Measurements from ENCODE around the gene GOLPH3L. TPM values are rescaled to one million over a fixed set of nuclear protein-coding genes. Genes with fewer than 3 reads are reported as not detected.
A peak's percentile ranks its signal among the peaks of the same experiment; 100 is the strongest.

The GOLPH3L gene
- total RNA-seq, 1 donor from 2014 or later, result 14.7 TPM

DNA sequence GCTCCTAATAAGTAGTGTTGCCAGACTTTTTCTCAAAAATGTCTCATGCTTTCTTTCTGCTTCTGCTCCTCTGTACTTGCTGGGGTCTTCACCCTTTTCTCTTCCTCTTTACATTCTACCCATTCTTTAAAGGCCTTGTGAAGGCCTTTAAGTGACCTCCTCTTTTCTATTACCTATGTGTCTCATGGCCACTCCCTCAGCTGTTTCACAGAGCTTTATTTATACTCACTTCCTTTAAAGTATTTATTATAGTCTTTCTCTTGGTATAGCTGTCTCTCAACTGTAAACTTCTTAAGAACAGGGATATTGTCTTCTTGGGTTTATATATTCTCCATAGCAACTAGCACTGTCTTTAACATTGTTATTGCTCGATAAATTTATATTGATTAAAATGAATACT lies 792 bp downstream of the GOLPH3L start:
- Histone ChIP-seq H3K27me3 (no peaks in the 10 kb centered on the region), H3K4me3 (peak overlapping the region; percentile 77 to 79), H3K4me1 (peaks cover 0 to 2% of the 10 kb centered on the region in 2 donors), H3K9me3 (no peaks in the 10 kb centered on the region), H3K36me3 (peaks cover 7 to 30% of the 10 kb centered on the region in 2 donors), H3K27ac (peak overlapping the region in 1 of 2 donors; percentile 6)
- TF ChIP-seq, protein P1, sequence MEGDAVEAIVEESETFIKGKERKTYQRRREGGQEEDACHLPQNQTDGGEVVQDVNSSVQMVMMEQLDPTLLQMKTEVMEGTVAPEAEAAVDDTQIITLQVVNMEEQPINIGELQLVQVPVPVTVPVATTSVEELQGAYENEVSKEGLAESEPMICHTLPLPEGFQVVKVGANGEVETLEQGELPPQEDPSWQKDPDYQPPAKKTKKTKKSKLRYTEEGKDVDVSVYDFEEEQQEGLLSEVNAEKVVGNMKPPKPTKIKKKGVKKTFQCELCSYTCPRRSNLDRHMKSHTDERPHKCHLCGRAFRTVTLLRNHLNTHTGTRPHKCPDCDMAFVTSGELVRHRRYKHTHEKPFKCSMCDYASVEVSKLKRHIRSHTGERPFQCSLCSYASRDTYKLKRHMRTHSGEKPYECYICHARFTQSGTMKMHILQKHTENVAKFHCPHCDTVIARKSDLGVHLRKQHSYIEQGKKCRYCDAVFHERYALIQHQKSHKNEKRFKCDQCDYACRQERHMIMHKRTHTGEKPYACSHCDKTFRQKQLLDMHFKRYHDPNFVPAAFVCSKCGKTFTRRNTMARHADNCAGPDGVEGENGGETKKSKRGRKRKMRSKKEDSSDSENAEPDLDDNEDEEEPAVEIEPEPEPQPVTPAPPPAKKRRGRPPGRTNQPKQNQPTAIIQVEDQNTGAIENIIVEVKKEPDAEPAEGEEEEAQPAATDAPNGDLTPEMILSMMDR (IDR thresholded peaks at IDR 0.05), result no peak
- intact Hi-C loops (cut with DNase I), result loop anchor here (5.0 to 10.0 kb wide), 7 partner anchors 64 to 469 kb away; partner anchors contain the start of genes ARNT, CERS2, LYSMD1 and MINDY1
- no peak for DNase-seq (ENCODE audit: low spot score in 2 of 2)

DNA sequence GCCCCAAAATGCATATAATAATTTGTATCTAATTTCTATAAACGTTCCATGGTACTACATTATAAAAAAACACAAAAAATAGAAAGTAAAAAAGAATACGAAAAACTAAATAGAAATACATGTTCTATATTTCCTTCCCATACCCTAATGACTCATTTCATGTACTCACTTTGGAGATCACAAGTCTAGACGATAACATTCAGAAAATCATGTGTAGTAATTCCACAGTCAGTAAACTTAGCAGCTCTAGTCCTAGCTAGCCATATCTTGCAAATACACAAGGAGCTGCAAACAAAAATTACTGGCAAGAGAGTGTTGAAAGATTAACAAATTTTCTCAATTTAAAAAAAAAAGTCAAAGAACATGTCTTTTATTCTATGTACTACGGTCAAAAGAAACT lies 1.4 kb downstream of the GOLPH3L start:
- H3K9me3 ChIP-seq, result no peaks in the 10 kb centered on the region
- TF ChIP-seq, protein P1 (IDR thresholded peaks at IDR 0.05), result no peak
- H3K27ac ChIP-seq, result no peak overlapping the region
- no peaks in the 10 kb centered on the region for H3K27me3 ChIP-seq
- H3K36me3 ChIP-seq, result peaks cover 7 to 30% of the 10 kb centered on the region in 2 donors
- intact Hi-C loops (cut with DNase I), result loop anchor here (5.0 to 10.0 kb wide), 7 partner anchors 63 to 469 kb away; partner anchors contain the start of genes ARNT, CERS2, LYSMD1 and MINDY1
- no peak for DNase-seq (ENCODE audit: low spot score in 2 of 2)
- peaks cover 0 to 2% of the 10 kb centered on the region in 2 donors for H3K4me1 ChIP-seq
- H3K4me3 ChIP-seq, result peak overlapping the region in 1 of 2 donors; percentile 79

DNA sequence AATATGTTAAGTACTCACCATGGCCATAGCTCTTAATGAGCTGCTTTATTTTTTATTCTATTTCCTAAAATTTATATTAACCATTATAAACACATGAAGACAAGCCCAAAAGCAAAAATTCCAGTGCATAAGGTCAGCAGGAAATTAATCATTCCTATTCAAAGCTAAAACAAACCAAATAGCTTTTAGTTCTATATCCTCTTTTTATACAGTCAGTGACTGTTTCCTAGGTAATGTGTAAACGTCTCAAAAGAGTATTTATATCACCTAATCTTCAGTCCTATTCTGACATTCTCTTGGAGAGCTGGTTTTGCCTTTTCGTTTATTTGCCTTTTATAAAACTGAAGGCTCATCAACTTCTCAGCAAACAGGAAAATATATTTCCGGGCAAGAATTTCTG lies 4.2 kb downstream of the GOLPH3L start:
- Histone ChIP-seq H3K4me1 (peaks cover 0 to 2% of the 10 kb centered on the region in 2 donors), H3K9me3 (no peaks in the 10 kb centered on the region), H3K27me3 (no peaks in the 10 kb centered on the region), H3K27ac (no peak overlapping the region), H3K36me3 (peaks cover 7 to 34% of the 10 kb centered on the region in 2 donors), H3K4me3 (no peak overlapping the region)
- intact Hi-C loops (cut with DNase I), result loop anchor here (10.0 kb wide), 5 partner anchors 138 to 472 kb away; partner anchors contain the start of genes ARNT, CERS2, LYSMD1 and MINDY1
- TF ChIP-seq, protein P1 (IDR thresholded peaks at IDR 0.05), result no peak
- no peak for DNase-seq (ENCODE audit: low spot score in 2 of 2)

DNA sequence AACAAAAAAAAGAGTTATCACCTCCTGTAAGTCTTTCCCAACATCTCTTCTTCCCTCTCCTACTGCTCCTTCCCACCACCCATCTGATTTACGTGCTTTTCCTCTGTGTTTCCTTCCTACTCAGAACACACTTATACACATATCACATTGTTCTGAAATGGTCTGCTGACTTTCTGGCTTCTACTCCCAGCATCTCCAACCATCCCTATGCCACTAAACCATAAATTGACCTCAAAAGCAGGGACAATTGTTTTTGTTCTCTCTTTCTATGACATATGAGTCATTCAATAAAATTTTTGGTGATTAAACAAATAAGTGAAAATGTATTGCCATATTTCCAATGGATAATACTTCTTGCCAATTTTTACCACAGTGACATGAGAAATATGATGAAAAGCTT lies 8.2 kb downstream of the GOLPH3L start:
- Histone ChIP-seq H3K27me3 (no peaks in the 10 kb centered on the region), H3K9me3 (no peaks in the 10 kb centered on the region), H3K36me3 (peaks cover 7 to 22% of the 10 kb centered on the region in 2 donors), H3K4me1 (peaks cover 0 to 2% of the 10 kb centered on the region in 2 donors), H3K27ac (no peak overlapping the region), H3K4me3 (no peak overlapping the region)
- intact Hi-C loops (cut with DNase I), result no loop called here
- TF ChIP-seq, protein P1 (IDR thresholded peaks at IDR 0.05), result no peak
- no peak for DNase-seq (ENCODE audit: low spot score in 2 of 2)

DNA sequence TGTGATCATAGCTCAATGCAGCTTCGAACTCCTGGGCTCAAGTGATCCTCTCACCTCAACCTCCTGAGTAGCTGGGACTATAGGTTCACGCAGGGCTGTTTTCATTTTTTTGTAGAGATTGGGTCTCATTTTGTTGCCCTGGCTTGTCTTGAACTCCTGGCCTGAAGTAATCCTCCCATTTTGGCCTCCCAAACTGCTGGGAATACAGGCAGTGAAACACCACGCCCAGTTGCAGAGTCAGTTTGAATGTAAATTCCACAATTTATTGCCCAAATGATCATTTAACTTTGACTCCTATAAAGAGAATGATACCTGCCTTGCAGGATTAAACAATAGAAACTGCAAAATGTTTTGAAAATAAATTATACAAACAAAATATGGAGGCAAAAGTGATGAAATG lies 10.7 kb downstream of the GOLPH3L start:
- Histone ChIP-seq H3K4me1 (no peaks in the 10 kb centered on the region), H3K27ac (no peak overlapping the region), H3K27me3 (no peaks in the 10 kb centered on the region), H3K4me3 (no peak overlapping the region), H3K36me3 (peaks cover 6 to 15% of the 10 kb centered on the region in 2 donors), H3K9me3 (no peaks in the 10 kb centered on the region)
- TF ChIP-seq, protein P1 (IDR thresholded peaks at IDR 0.05), result no peak
- no peak for DNase-seq (ENCODE audit: low spot score in 2 of 2)
- intact Hi-C loops (cut with DNase I), result no loop called here
